Activated effector memory CD4-positive, alpha-beta T cell treated with Interleukin-2 at 50 U/mL for 16 hours (primary cell): ENCODE measurements around the gene SMYD4.
"Not testable (repeated sequence)": the region's sequence is repeated elsewhere in the genome, so short reads cannot be mapped to it uniquely, and the experiment has no call there.

Experiments used
- DNase-seq: peaks from one replicate; pipeline ENCODE4 v3.0.0-alpha.2; 2020

SMYD4 gene

GRCh38 chr17:1753767-1754429 is 75.8 kb downstream of the SMYD4 start:
- DNase-seq, result no peak

GRCh38 chr17:1752425-1753262 is 77.1 kb downstream of the SMYD4 start:
- no peak for DNase-seq

GRCh38 chr17:1750628-1751027 is 79.1 kb downstream of the SMYD4 start:
- DNase-seq, result no peak

GRCh38 chr17:1746975-1747543 is 82.6 kb downstream of the SMYD4 start:
- no peak for DNase-seq

DNA sequence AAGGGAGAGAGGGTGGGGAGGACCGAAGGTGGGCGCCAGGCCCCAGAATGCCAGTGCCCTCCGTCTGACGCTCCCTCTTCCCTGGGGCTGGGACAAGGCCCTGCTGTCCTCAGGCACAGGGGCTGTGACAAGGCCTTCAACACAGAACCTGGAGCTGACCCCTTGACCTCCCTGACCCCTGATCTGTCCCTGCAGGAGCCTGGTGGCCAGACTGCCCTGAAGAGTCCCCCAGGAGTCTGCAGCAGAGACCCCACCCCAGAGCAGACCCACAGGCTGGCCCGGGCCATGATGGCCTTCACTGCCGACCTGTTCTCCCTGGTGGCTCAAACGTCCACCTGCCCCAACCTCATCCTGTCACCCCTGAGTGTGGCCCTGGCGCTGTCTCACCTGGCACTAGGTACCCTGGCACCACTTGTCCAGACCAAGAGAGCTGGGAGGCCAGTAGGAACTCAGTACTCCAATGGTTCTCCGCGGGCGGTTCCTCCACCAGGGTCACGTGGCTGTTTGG is 84.1 kb downstream of the SMYD4 start:
- DNase-seq, result no peak

GRCh38 chr17:1744551-1745512 is 84.9 kb downstream of the SMYD4 start:
- no peak for DNase-seq

- no peak for DNase-seq
These were observed 86.6 kb downstream of the SMYD4 start for GRCh38 chr17:1743088-1743439.

DNA sequence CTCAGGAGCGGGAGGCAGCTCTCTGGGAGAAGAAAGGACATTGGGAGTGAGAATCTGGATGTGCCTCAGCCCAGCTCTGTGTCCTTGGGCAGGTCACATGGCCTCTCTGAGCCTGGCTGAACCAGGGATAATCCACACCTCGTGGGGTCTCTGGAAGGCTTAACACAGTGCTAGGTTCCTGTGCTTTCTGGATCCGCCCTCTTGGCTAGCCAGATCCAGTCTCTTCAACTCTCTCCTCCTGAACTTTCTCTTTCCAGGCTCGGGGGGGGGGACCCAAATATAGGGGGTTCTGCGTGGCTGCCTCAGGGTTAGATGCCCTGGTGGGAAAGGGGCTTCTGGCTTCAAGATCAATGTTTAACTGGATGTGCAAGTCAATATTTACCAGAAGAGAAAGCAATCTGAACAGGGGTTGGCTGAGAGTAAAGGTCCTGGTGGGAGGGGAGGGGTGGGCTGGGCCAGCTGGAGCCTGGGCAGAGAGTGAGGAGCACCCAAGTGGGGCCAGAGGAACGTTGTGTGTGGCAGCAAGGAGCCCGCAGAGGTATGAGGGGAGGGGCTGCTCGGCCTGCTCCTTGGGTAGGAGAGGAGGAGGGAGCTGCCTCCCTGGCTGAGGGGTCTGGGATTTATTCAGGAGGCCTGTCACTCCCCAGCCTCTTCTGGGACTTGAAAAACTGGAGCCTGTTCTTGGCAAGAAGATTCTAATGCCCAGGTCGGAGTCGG is 87.2 kb downstream of the SMYD4 start, which contains the start of gene SERPINF2:
SERPINF2 (plus strand) TSS at position 501 of the 717 bp plus-strand sequence. CDS start 2,125 bp downstream, outside the sequence.
- DNase-seq, result no peak

GRCh38 chr17:1741899-1742298 is 87.8 kb downstream of the SMYD4 start:
- DNase-seq, result not testable (repeated sequence)

- no peak for DNase-seq
These were observed 92.0 kb downstream of the SMYD4 start for GRCh38 chr17:1737531-1738291.

DNA sequence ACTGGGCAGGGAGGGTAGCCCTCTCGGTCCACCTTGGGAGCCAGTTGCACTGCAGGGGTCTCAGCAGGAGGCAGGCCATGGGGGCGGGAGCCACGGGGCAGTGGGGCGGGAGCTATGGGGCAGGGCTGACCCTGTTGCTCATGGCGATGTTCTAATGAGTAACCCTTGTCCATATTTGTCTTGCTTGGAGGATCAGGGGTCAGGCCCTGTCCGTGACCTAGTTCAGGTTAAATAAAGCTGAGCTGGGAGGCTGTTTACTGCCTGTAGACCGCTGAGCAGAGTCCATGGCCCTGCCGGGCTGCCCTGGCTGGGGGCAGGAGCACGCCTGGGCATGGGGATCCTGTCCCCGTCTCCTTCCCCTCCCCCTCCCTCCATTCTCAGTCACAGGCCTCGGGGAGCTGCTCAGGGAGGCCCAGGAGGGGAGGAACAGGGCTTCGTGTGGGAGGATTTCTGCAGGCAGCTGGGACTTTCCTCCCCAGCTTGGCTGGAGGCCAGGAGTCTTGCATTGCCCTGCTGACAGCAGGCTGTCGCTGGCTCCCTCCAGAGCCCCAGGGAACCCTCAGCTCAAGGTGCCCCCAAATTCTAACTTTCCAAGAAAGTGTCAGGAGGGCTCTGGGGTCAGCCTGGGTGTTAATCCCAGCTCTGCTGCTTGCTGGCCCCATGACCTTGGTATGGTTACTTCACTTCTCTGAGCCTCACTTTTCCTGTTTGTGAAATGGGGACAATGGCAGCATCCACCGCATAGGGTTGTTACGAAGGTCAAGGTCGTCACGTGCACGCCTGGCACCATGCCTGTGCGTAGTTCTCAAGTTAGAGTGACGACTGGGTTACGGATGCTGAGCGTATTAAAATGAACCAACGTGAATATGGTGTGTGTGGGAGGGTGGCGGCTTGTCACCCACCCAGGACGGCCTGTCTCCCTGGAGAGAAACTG is 93.1 kb downstream of the SMYD4 start:
- peak; percentile 15 for DNase-seq

DNA sequence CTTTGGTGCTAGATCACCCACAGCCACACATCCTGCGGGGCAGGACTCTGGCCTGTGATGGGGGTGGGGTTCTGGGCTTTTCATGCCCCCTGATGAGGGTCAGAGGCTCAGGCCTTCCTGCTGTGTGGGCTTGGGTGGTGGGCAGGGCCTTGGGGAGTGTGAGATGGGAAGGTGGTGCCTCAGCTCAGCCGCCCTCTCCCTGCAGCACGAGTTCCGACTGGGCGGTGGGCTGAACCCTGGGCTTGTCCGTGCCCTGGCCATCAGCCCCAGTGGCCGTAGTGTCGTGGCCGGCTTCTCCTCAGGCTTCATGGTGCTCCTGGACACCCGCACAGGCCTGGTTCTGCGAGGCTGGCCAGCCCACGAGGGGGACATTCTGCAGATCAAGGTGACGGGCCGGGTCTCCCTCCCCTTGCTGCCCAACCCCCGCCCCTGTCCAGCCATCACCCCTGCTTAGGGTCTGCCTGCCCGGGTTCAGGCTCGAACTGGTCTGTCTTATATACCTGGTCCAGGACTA is 93.8 kb downstream of the SMYD4 start:
- no peak for DNase-seq

DNA sequence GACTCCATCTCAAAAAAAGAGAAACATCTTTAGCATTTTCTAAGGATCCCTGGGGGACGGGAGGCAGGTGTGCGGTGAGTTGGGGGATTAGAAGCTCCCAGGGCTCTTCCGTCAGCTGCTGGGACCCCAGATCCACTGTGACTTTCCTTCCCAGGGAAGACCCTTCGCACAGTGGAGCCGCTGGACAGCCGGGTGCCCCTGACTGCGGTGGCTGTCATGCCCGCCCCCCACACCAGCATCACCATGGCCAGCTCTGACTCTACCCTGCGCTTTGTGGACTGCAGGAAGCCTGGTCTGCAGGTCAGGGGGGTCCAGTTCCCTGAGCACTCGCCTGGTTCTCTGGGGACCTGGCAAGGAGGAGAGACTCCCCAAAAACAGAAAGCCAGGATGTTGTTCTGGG is 94.3 kb downstream of the SMYD4 start:
- no peak for DNase-seq

DNA sequence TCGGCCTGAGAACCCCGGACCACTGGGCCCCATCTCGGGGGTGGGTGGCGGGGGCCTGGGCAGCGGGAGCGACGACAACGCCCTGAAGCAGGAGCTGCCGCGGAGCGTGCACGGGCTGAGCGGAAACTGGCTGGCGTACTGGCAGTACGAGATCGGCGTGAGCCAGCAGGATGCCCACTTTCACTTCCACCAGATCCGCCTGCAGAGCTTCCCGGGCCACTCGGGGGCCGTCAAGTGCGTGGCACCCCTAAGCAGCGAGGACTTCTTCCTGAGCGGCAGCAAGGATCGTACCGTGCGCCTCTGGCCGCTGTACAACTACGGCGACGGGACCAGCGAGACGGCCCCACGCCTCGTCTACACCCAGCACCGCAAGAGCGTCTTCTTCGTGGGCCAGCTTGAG is 95.9 kb downstream of the SMYD4 start:
- DNase-seq, result no peak

DNA sequence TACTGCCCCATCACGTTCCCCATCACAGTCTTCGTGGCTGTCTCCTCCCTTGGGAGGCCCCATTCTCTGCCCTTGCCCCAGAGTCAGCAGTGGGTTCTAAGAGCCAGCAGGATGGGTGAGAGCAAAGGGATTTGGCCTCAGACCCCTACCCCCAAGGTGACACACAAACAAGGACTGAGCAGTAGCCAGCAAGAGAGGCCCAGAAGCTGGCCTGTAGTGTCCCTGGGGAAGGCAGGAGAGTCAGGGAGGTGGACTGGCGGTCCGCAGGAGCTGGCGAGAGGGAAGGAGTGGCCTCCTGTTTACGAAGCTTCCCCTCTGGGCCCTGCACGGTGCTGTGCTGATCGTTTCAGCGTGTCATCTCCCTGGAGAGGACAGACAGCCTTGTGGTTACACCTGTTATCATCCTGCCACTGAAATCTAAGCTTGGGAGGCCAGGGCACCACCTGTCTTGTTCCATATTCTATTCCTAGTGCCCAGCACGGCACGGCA is 96.8 kb downstream of the SMYD4 start:
- DNase-seq, result no peak

DNA sequence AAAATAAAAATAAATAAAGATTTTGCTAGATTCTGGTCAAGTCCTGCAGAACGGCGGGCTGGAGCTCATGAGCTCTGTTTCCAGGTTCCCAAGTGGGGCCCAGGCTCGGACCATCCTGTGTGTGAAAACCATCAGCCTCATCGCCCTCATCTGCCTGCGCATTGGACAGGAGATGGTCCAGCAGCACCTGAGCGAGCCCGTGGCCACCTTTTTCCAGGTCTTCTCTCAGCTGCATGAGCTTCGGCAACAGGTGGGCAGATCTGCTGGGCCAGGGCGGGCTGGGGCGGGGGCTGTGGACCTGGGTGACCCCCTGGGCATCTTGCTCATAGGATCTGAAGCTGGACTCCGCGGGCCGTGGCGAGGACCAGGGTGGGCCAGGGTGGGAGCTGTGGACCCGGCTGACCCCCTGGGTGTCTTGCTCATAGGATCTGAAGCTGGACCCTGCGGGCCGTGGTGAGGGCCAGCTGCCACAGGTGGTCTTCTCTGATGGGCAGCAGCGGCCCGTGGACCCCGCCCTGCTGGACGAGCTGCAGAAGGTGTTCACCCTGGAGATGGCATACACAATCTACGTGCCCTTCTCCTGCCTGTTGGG is 97.4 kb downstream of the SMYD4 start:
- DNase-seq, result no peak

DNA sequence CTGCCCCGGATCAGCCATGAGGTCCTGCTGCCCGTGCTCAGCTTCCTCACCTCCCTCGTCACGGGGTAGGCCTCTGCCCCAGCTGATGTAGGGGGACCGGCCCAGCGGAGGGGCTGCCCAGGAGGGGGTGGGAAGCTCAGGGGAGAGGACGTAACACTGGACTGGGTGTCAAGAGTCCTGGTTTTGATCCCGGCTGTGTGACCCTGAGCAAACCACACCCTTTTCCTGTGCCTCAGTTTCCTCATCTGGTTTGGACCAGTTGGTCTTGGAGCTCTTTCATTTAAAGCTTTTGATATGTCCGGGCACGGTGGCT is 98.6 kb downstream of the SMYD4 start:
- DNase-seq, result no peak

GRCh38 chr17:1730326-1731193 is 99.1 kb downstream of the SMYD4 start:
- no peak for DNase-seq
